Astrocyte of the cerebellum (primary cell): ENCODE data around the gene FOXF2.

ENCODE experiments used
- DNase-seq: peaks from one replicate; pipeline ENCODE4 v3.0.0-alpha.2; 2011; ENCODE audit warnings: low read depth
- H3K4me3 ChIP-seq: 2 replicates; pipeline ENCODE4 v1.5.1; 2011; ENCODE audit warnings: mild to moderate bottlenecking, low read depth, low read length, moderate library complexity
- in situ Hi-C: cut with HindIII; loops from 2 replicates; pipeline ENCODE4 v1.10.0; 2017; ENCODE audit warnings: low sequenced_read_pairs
- TF ChIP-seq, protein P1 (sequence below): IDR thresholded peaks from 2 replicates; pipeline ENCODE4 v1.5.1; 2012; ENCODE audit warnings: low read length, low read depth, moderate library complexity, mild to moderate bottlenecking; ENCODE audit errors: missing control alignments

FOXF2 gene

GRCh38 chr6:1385129-1386037 lies 4.0 kb upstream of the FOXF2 start:
- no peak for DNase-seq
- H3K4me3 ChIP-seq: no peak overlapping the region
- TF ChIP-seq, protein P1, sequence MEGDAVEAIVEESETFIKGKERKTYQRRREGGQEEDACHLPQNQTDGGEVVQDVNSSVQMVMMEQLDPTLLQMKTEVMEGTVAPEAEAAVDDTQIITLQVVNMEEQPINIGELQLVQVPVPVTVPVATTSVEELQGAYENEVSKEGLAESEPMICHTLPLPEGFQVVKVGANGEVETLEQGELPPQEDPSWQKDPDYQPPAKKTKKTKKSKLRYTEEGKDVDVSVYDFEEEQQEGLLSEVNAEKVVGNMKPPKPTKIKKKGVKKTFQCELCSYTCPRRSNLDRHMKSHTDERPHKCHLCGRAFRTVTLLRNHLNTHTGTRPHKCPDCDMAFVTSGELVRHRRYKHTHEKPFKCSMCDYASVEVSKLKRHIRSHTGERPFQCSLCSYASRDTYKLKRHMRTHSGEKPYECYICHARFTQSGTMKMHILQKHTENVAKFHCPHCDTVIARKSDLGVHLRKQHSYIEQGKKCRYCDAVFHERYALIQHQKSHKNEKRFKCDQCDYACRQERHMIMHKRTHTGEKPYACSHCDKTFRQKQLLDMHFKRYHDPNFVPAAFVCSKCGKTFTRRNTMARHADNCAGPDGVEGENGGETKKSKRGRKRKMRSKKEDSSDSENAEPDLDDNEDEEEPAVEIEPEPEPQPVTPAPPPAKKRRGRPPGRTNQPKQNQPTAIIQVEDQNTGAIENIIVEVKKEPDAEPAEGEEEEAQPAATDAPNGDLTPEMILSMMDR: no peak
- in situ Hi-C loops: loop anchor here (25.0 kb wide), 1 partner anchor 798 kb away; no protein-coding TSS in a partner anchor

- no peak overlapping the region for H3K4me3 ChIP-seq
- no peak for DNase-seq
- TF ChIP-seq, protein P1: no peak
- in situ Hi-C loops: loop anchor here (25.0 kb wide), 1 partner anchor 799 kb away; no protein-coding TSS in a partner anchor
These were observed 3.2 kb upstream of the FOXF2 start for GRCh38 chr6:1386038-1386709.

GRCh38 chr6:1387538-1387875 lies 1.9 kb upstream of the FOXF2 start:
- in situ Hi-C loops: loop anchor here (25.0 kb wide), 1 partner anchor 800 kb away; no protein-coding TSS in a partner anchor
- H3K4me3 ChIP-seq: no peak overlapping the region
- no peak for DNase-seq
- TF ChIP-seq, protein P1: no peak

DNA sequence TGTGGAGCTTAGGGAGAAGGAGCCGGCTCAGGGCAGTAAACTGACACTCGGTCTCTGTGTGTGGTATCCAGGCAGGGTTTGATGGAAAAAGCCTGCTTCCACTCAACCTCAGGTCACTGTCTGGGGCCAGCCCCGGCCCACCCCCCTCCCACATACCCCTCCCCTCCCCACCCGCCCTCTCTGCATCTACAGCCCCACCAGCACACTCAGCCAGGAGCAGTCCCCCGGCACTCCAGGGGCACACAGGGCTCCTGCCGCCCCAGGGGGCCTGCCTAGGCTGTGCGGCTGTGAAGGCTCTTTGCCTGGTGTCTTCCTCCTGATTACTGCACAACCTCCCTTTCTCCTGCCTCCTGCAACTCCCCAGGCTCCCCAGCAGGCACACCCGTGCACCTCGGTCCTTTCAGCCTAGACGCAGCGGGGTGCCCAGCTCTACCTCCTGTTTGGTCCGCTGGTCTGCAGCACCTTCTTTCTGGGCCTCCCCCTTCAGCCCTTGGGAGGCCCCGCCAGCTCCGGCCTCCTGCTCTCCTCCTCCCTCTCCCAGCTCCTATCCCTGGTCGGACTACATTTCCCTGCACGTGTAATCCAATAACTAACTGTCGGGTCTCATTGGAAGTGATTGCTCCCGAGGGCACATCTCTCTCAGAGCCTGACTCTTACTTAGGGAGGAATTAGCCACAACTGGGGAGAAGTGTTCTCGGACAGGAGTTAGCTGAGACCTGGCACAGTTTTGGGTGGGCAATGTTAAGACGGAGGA lies 1.3 kb upstream of the FOXF2 start:
- DNase-seq: no peak
- in situ Hi-C loops: loop anchor here (25.0 kb wide), 1 partner anchor 801 kb away; no protein-coding TSS in a partner anchor
- no peak overlapping the region for H3K4me3 ChIP-seq
- TF ChIP-seq, protein P1: no peak

DNA sequence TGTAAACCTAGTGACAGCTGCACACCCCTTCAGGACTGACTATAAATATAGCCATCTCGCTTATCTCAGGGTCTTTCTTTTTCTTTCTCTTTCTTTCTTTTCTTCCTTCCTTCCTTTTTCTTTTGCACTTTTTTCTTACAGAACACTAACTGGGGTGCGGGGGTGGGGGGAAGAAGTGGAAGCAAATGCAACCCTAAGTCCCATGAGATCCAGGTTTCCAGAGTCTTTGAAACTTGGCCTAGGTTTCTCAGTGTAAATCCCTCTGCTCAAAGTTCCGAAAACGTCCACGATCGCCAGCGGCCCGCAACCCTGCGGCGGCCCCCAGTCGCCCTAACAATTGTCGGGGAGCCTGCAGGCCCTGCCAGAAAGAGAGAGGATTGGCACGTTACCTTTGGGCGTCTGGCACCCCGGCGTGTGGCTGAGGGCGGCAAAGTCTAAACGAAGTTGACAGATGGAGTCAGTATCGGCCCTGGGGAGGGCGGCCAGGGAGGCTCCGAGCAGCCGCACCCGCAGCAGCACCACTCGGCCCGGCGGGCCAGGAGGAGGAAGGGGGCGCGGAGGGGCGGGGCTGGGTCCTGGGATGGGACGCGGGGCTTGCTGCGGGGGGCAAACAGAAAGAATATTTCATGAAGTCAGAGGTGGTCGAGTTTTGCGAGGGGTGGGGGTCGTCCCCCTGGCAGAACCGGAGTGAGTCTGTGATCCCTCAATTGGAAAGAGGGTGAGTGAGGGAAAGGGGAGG lies 577 bp upstream of the FOXF2 start:
- TF ChIP-seq, protein P1: no peak
- no peak overlapping the region for H3K4me3 ChIP-seq
- in situ Hi-C loops: loop anchor here (25.0 kb wide), 1 partner anchor 801 kb away; no protein-coding TSS in a partner anchor
- no peak for DNase-seq
